Coronary artery (tissue), 2 donors: ENCODE data around the gene SLC25A13.
"Not testable (repeated sequence)": the region's sequence is repeated elsewhere in the genome, so short reads cannot be mapped to it uniquely, and the experiment has no call there.

Source experiments
- DNase-seq: peaks from one replicate; pipeline ENCODE4 v3.0.0-alpha.2; 2017; ENCODE audit warnings: low spot score
- H3K27ac ChIP-seq, 2 donors: fragments of 200-600 bp; sonication (generic); one replicate each; pipeline ENCODE4 v1.5.1; 2016 to 2019
- H3K4me3 ChIP-seq: fragments of 200-600 bp; sonication (generic); 2 replicates; pipeline ENCODE4 v1.5.1; 2016; ENCODE audit warnings: mild to moderate bottlenecking, moderate library complexity
- CTCF ChIP-seq: fragments of 200-600 bp; sonication (generic); IDR thresholded peaks from one replicate; pipeline ENCODE4 v1.5.1; 2019; ENCODE audit warnings: antibody characterized with exemption

The SLC25A13 gene, protein sequence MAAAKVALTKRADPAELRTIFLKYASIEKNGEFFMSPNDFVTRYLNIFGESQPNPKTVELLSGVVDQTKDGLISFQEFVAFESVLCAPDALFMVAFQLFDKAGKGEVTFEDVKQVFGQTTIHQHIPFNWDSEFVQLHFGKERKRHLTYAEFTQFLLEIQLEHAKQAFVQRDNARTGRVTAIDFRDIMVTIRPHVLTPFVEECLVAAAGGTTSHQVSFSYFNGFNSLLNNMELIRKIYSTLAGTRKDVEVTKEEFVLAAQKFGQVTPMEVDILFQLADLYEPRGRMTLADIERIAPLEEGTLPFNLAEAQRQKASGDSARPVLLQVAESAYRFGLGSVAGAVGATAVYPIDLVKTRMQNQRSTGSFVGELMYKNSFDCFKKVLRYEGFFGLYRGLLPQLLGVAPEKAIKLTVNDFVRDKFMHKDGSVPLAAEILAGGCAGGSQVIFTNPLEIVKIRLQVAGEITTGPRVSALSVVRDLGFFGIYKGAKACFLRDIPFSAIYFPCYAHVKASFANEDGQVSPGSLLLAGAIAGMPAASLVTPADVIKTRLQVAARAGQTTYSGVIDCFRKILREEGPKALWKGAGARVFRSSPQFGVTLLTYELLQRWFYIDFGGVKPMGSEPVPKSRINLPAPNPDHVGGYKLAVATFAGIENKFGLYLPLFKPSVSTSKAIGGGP

GRCh38 chr7:96321658-96322372 lies at the start of gene SLC25A13:
TSS of gene SLC25A13 (minus strand) at chr7:96322098. CDS start at chr7:96321956, 142 bp downstream.
- peak; percentile 94 for DNase-seq
- Histone ChIP-seq H3K4me3 (peak within 1 kb of the TSS; percentile 84), H3K27ac (peak within 1 kb of the TSS; percentile 98)
- TF ChIP-seq CTCF: no peak

DNA sequence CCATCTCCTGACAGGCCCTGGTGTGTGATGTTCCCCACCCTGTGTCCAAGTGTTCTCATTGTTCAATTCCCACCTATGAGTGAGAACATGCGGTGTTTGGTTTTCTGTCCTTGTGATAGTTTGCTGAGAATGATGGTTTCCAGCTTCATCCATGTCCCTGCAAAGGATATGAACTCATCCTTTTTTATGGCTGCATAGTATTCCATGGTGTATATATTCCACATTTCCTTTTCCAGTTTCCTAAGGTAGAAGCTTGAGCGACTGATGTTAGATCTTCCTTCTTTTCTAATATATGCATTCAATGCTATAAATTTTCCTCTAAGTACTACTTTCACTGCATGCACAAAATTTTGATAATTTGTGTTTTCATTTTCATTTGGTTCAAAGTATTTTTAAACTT lies 44.0 kb upstream of the SLC25A13 start:
- not testable (repeated sequence) for H3K27ac ChIP-seq, DNase-seq, H3K4me3 ChIP-seq

DNA sequence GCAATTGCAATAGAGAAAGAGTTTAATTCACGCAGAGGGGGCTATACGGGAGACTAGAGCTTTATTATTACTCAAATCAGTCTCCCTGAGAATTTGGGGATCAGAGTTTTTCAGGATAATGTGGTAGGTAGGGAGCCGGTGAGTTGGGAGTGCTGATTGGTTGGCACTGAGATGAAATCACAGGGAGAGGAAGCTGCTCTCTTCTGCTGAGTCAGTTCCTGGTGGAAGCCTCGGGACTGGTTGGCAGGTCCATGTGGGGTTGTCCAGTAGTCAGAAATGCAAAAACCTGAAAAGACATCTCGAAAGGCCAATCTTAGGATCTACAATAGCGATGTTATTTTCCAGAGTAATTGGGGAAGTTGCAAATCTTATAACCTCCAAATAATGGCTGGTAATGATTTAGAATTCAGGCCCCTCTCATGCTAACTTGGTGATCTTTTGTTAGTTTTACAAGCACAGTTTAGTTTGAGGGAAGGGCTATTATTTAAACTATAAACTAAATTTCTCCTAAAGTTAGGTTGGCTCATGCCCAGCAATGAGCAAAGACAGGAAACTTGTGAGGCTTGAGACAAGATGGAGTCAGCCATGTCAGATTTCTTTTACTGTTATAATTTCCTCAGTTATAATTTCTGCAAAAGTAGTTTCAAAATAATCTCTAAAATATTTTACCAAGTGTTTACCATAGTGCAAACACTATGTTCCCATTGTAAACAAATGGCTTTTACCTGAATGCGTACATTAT lies 39.4 kb upstream of the SLC25A13 start:
- no peak for TF ChIP-seq CTCF
- H3K4me3 ChIP-seq: no peak overlapping the region
- no peak for DNase-seq
- H3K27ac ChIP-seq: no peak overlapping the region

DNA sequence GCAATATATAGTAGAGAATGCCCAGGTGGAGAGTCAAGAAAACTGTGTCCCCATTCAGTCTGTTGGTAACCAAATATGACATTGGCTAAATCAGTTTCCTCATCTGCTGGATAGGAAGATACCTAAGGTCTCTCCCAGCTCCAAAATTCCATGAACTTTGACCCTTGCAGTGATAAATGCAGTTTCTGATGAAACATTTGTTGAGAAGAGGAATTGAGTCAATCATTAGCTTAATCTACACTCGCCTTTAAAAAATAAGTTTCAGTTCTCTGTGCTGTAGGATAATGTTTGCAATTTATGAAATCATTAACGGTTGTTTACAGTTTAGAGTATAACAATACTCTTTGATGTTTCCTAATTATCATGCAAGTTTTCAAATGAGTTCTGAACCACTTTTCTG lies 38.0 kb upstream of the SLC25A13 start:
- no peak for DNase-seq
- no peak overlapping the region for H3K4me3 ChIP-seq
- TF ChIP-seq CTCF: no peak
- no peak overlapping the region for H3K27ac ChIP-seq

GRCh38 chr7:96358236-96358971 lies 36.5 kb upstream of the SLC25A13 start:
- H3K4me3 ChIP-seq, DNase-seq, H3K27ac ChIP-seq: not testable (repeated sequence)

DNA sequence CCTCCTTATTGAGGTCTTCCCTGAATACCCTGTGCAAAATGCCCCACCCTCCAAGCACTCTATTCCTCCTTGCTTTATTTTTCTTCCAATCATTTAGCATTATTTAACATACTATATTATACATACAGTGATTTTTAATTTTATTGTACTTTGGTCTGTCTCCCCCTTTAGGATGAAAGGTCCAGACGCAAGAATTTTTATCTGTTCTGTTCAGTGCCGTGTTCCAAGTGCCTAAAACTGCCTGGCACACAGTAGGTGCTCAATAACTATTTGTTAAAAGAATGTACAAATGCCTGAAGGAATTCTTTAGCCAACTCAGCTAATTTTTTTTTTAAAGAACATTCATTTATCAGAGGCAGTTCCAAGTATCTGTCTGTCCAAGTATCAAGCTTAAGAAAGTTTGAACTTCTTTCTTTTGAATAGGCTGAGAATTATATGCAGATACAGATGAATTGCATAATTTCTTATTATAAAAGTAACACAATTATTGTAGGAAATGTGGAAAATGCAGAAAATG lies 34.1 kb upstream of the SLC25A13 start:
- no peak overlapping the region for H3K4me3 ChIP-seq
- no peak overlapping the region for H3K27ac ChIP-seq
- no peak for DNase-seq
- TF ChIP-seq CTCF: no peak

GRCh38 chr7:96354881-96355280 lies 33.0 kb upstream of the SLC25A13 start:
- no peak overlapping the region for H3K4me3 ChIP-seq

More at GRCh38 chr7:96354881-96355280, 33.0 kb upstream of the SLC25A13 start:
- no peak for DNase-seq
- no peak for TF ChIP-seq CTCF
- H3K27ac ChIP-seq: no peak overlapping the region
